Measurements from ENCODE around the gene CABP7.

Gene CABP7

GRCh38 chr22:29719899-29720645 is at the start of gene CABP7:
Gene CABP7 (plus strand): TSS chr22:29720003. CDS start chr22:29720425, 422 bp downstream.
- no peak for DNase-seq

GRCh38 chr22:29670626-29671025 is 49.2 kb upstream of the CABP7 start:
- DNase-seq, result no peak

- DNase-seq, result no peak
These were observed 46.3 kb upstream of the CABP7 start for GRCh38 chr22:29673361-29674066.

GRCh38 chr22:29674121-29674520 is 45.7 kb upstream of the CABP7 start:
- DNase-seq, result no peak

GRCh38 chr22:29679316-29679715 is 40.5 kb upstream of the CABP7 start:
- no peak for DNase-seq

GRCh38 chr22:29683536-29683935 is 36.3 kb upstream of the CABP7 start:
- no peak for DNase-seq

- no peak for DNase-seq
These were observed 35.6 kb upstream of the CABP7 start for GRCh38 chr22:29684244-29684643.

- no peak for DNase-seq
These were observed 30.5 kb upstream of the CABP7 start for GRCh38 chr22:29689206-29689879.

- peak; percentile 61 for DNase-seq
These were observed 30.0 kb upstream of the CABP7 start for GRCh38 chr22:29689880-29690213.

- DNase-seq, result no peak
These were observed 29.3 kb upstream of the CABP7 start for GRCh38 chr22:29690476-29690875.

- DNase-seq, result no peak
These were observed 28.0 kb upstream of the CABP7 start for GRCh38 chr22:29691636-29692326.

GRCh38 chr22:29692327-29692640 is 27.5 kb upstream of the CABP7 start:
- DNase-seq, result no peak

GRCh38 chr22:29693161-29693560 is 26.6 kb upstream of the CABP7 start:
- no peak for DNase-seq

- no peak for DNase-seq
These were observed 26.1 kb upstream of the CABP7 start for GRCh38 chr22:29693671-29694070.

- no peak for DNase-seq
These were observed 24.5 kb upstream of the CABP7 start for GRCh38 chr22:29695129-29695926.

- DNase-seq, result no peak
These were observed 21.8 kb upstream of the CABP7 start for GRCh38 chr22:29697853-29698598.

GRCh38 chr22:29700206-29700899 is 19.4 kb upstream of the CABP7 start:
- no peak for DNase-seq

- DNase-seq, result no peak
These were observed 19.0 kb upstream of the CABP7 start for GRCh38 chr22:29700900-29701154.

- DNase-seq, result peak; percentile 26
These were observed 18.4 kb upstream of the CABP7 start for GRCh38 chr22:29701155-29701999.

Measured in activated CD4-positive, alpha-beta T cell treated with anti-CD3 and anti-CD28 coated beads for 48 hours (primary cell).